ENCODE data around the gene ATAD3B. TPM values are rescaled to one million over a fixed set of nuclear protein-coding genes. Genes with fewer than 3 reads are reported as not detected.
A peak's percentile ranks its signal among the peaks of the same experiment; 100 is the strongest.
"Not testable (repeated sequence)": the region's sequence is repeated elsewhere in the genome, so short reads cannot be mapped to it uniquely, and the experiment has no call there.

Gene ATAD3B
- polyA plus RNA-seq, 1 donor (not counting 4 experiments of a cell fraction or from before 2014, with no cell fraction given), result 20.6 TPM

DNA sequence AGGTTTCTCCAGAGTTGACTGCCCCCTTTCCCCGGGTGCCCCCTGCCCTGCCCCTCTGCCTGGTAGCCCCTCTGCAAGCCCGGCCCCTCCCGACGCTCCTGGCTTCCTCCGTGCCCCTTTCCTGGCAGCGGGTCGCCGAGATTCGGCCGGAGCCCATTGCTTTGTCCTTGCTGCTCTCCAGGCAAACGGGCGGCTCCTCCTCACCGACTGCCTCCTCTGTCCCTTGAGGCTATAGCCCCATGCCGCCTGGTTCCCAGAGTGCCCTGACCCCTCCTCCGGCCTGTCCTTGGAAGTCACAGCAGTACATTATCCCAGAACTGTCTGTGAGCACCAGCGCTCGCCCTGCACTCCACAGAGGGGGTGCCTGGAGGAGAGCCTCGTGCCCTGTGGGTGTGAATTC lies 42.1 kb downstream of the ATAD3B start:
- not testable (repeated sequence) for H3K9ac ChIP-seq (ENCODE audit: control insufficient read depth, extremely low read depth, insufficient read depth, low read length)
- peaks cover 27% of the 10 kb centered on the region for H3K79me2 ChIP-seq (ENCODE audit: control insufficient read depth, insufficient read depth, low read length)

DNA sequence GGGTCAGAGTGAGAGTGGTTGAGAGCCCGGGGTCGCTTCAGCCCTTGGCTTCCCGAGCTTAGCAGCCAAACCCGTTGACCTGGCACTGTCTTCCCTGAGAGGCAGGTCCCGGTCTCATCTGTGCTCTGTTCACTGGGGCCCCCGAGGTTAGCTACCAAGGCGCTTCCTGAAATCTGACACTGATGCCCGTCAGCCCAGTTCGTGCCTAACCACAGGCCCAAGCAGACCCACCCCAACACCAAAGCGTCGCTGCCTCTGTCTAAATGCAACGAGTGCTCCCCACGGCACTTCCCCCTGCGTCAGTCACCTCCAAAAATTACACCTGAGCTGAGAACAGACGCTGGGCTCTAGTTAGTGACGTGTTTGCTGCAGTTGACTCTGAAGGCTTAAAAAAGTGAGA lies 42.8 kb downstream of the ATAD3B start:
- H3K27ac ChIP-seq (ENCODE audit: control insufficient read depth, insufficient read depth, low read length); FAIRE-seq; H3K27me3 ChIP-seq (ENCODE audit: control insufficient read depth, extremely low read depth, insufficient read depth, low read length); H3K4me2 ChIP-seq (ENCODE audit: control insufficient read depth, extremely low read depth, insufficient read depth, low read depth, low read length); H4K20me1 ChIP-seq (ENCODE audit: control insufficient read depth, extremely low read depth, insufficient read depth, low read length); H3K9me3 ChIP-seq (ENCODE audit: control insufficient read depth, low read depth, low read length); H3K9ac ChIP-seq (ENCODE audit: control insufficient read depth, extremely low read depth, insufficient read depth, low read length); H3K4me3 ChIP-seq (ENCODE audit: control insufficient read depth in 2 of 3, extremely low read depth in 1 of 3, insufficient read depth in 2 of 3, low read depth in 1 of 3, low read length in 3 of 3); DNase-seq (ENCODE audit: low read depth, low spot score); dilution Hi-C loops (cut with MboI; ENCODE audit: extremely low pct_ligation_motif_present, low sequenced_read_pairs); H3K9me1 ChIP-seq (ENCODE audit: control insufficient read depth, extremely low read depth, insufficient read depth, low read length); H2AFZ ChIP-seq (ENCODE audit: control insufficient read depth, low read length); H3K4me1 ChIP-seq (ENCODE audit: control insufficient read depth, extremely low read depth, insufficient read depth, low read length): not testable (repeated sequence)
- Histone ChIP-seq H3K79me2 (ENCODE audit: control insufficient read depth, insufficient read depth, low read length) (peaks cover 27% of the 10 kb centered on the region), H3K36me3 (ENCODE audit: control insufficient read depth in 2 of 2, extremely low read depth in 1 of 2, insufficient read depth in 2 of 2, low read length in 2 of 2) (peaks cover 5 to 13% of the 10 kb centered on the region in 2 experiments)

More for the DNA sequence above, 42.1 kb downstream of the ATAD3B start:
- dilution Hi-C loops (cut with MboI; ENCODE audit: extremely low pct_ligation_motif_present, low sequenced_read_pairs); DNase-seq (ENCODE audit: low read depth, low spot score); FAIRE-seq; H3K27ac ChIP-seq (ENCODE audit: control insufficient read depth, insufficient read depth, low read length); H3K27me3 ChIP-seq (ENCODE audit: control insufficient read depth, extremely low read depth, insufficient read depth, low read length); H3K4me1 ChIP-seq (ENCODE audit: control insufficient read depth, extremely low read depth, insufficient read depth, low read length); H3K9me1 ChIP-seq (ENCODE audit: control insufficient read depth, extremely low read depth, insufficient read depth, low read length); H4K20me1 ChIP-seq (ENCODE audit: control insufficient read depth, extremely low read depth, insufficient read depth, low read length); H2AFZ ChIP-seq (ENCODE audit: control insufficient read depth, low read length); H3K9me3 ChIP-seq (ENCODE audit: control insufficient read depth, low read depth, low read length): not testable (repeated sequence)
- H3K4me2 ChIP-seq (ENCODE audit: control insufficient read depth, extremely low read depth, insufficient read depth, low read depth, low read length), result peak overlapping the region; percentile 51
- H3K4me3 ChIP-seq (ENCODE audit: control insufficient read depth in 2 of 3, extremely low read depth in 1 of 3, insufficient read depth in 2 of 3, low read depth in 1 of 3, low read length in 3 of 3), result peak overlapping the region in 1 of 3 experiments; percentile 3
- H3K36me3 ChIP-seq (ENCODE audit: control insufficient read depth in 2 of 2, extremely low read depth in 1 of 2, insufficient read depth in 2 of 2, low read length in 2 of 2), result peaks cover 5 to 13% of the 10 kb centered on the region in 2 experiments

DNA sequence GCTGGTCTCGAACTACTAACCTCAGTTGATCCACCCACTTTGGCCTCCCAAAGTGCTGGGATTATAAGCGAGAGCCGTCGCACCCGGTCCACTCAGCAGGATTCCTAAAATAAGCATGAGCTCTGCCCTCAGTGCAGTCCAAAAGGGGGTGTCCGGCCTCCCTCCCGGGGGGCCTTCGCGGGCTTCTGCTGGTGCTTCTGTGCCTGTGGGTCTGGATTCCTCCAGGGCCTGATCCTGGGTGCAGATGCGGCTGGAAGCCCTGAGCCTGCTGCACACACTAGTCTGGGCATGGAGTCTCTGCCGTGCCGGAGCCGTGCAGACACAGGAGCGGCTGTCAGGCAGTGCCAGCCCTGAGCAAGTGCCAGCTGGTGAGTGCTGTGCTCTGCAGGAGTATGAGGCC lies 45.4 kb downstream of the ATAD3B start:
- H3K9me3 ChIP-seq (ENCODE audit: control insufficient read depth, low read depth, low read length); dilution Hi-C loops (cut with MboI; ENCODE audit: extremely low pct_ligation_motif_present, low sequenced_read_pairs); H3K27me3 ChIP-seq (ENCODE audit: control insufficient read depth, extremely low read depth, insufficient read depth, low read length); DNase-seq (ENCODE audit: low read depth, low spot score); H3K4me3 ChIP-seq (ENCODE audit: control insufficient read depth in 2 of 3, extremely low read depth in 1 of 3, insufficient read depth in 2 of 3, low read depth in 1 of 3, low read length in 3 of 3); H3K4me1 ChIP-seq (ENCODE audit: control insufficient read depth, extremely low read depth, insufficient read depth, low read length); H4K20me1 ChIP-seq (ENCODE audit: control insufficient read depth, extremely low read depth, insufficient read depth, low read length); H3K9me1 ChIP-seq (ENCODE audit: control insufficient read depth, extremely low read depth, insufficient read depth, low read length); H3K9ac ChIP-seq (ENCODE audit: control insufficient read depth, extremely low read depth, insufficient read depth, low read length); H2AFZ ChIP-seq (ENCODE audit: control insufficient read depth, low read length); FAIRE-seq; H3K27ac ChIP-seq (ENCODE audit: control insufficient read depth, insufficient read depth, low read length); H3K4me2 ChIP-seq (ENCODE audit: control insufficient read depth, extremely low read depth, insufficient read depth, low read depth, low read length): not testable (repeated sequence)
- Histone ChIP-seq H3K79me2 (ENCODE audit: control insufficient read depth, insufficient read depth, low read length) (peaks cover 25% of the 10 kb centered on the region), H3K36me3 (ENCODE audit: control insufficient read depth in 2 of 2, extremely low read depth in 1 of 2, insufficient read depth in 2 of 2, low read length in 2 of 2) (peaks cover 8 to 13% of the 10 kb centered on the region in 2 experiments)
